ENCODE measurements around the gene EEFSEC.

Gene EEFSEC

GRCh38 chr3:128395500-128396162, 242.3 kb downstream of the EEFSEC start:
- Histone ChIP-seq H3K4me1 (ENCODE audit: control insufficient read depth, insufficient read depth, low read length) (peaks cover 8% of the 10 kb centered on the region), H3K27ac (ENCODE audit: low read depth, low read length) (no peak overlapping the region), H3K9me3 (ENCODE audit: control insufficient read depth, insufficient read depth, low read length) (no peaks in the 10 kb centered on the region), H3K27me3 (ENCODE audit: control insufficient read depth, insufficient read depth, low read length) (no peaks in the 10 kb centered on the region), H3K4me3 (ENCODE audit: low read depth, low read length) (no peak overlapping the region), H3K36me3 (ENCODE audit: control insufficient read depth, insufficient read depth, low read length) (no peaks in the 10 kb centered on the region), H3K9ac (ENCODE audit: low read depth, low read length) (no peak overlapping the region)

- Histone ChIP-seq H3K9me3 (ENCODE audit: control insufficient read depth, insufficient read depth, low read length) (no peaks in the 10 kb centered on the region), H3K36me3 (ENCODE audit: control insufficient read depth, insufficient read depth, low read length) (no peaks in the 10 kb centered on the region), H3K4me3 (ENCODE audit: low read depth, low read length) (no peak overlapping the region), H3K27ac (ENCODE audit: low read depth, low read length) (no peak overlapping the region), H3K4me1 (ENCODE audit: control insufficient read depth, insufficient read depth, low read length) (peaks cover 8% of the 10 kb centered on the region), H3K9ac (ENCODE audit: low read depth, low read length) (no peak overlapping the region), H3K27me3 (ENCODE audit: control insufficient read depth, insufficient read depth, low read length) (no peaks in the 10 kb centered on the region)
These were observed 244.2 kb downstream of the EEFSEC start for GRCh38 chr3:128397484-128397883.

GRCh38 chr3:128398586-128398985, 245.3 kb downstream of the EEFSEC start:
- no peak overlapping the region for H3K27ac ChIP-seq (ENCODE audit: low read depth, low read length)
- no peaks in the 10 kb centered on the region for H3K9me3 ChIP-seq (ENCODE audit: control insufficient read depth, insufficient read depth, low read length)
- H3K9ac ChIP-seq (ENCODE audit: low read depth, low read length), result no peak overlapping the region
- H3K36me3 ChIP-seq (ENCODE audit: control insufficient read depth, insufficient read depth, low read length), result no peaks in the 10 kb centered on the region
- H3K4me3 ChIP-seq (ENCODE audit: low read depth, low read length), result no peak overlapping the region
- H3K4me1 ChIP-seq (ENCODE audit: control insufficient read depth, insufficient read depth, low read length), result peaks cover 8% of the 10 kb centered on the region
- no peaks in the 10 kb centered on the region for H3K27me3 ChIP-seq (ENCODE audit: control insufficient read depth, insufficient read depth, low read length)

GRCh38 chr3:128399221-128399915, 246.1 kb downstream of the EEFSEC start:
- no peak overlapping the region for H3K27ac ChIP-seq (ENCODE audit: low read depth, low read length)
- no peaks in the 10 kb centered on the region for H3K9me3 ChIP-seq (ENCODE audit: control insufficient read depth, insufficient read depth, low read length)
- H3K4me1 ChIP-seq (ENCODE audit: control insufficient read depth, insufficient read depth, low read length), result peaks cover 8% of the 10 kb centered on the region
- H3K27me3 ChIP-seq (ENCODE audit: control insufficient read depth, insufficient read depth, low read length), result no peaks in the 10 kb centered on the region
- no peak overlapping the region for H3K9ac ChIP-seq (ENCODE audit: low read depth, low read length)
- no peaks in the 10 kb centered on the region for H3K36me3 ChIP-seq (ENCODE audit: control insufficient read depth, insufficient read depth, low read length)
- H3K4me3 ChIP-seq (ENCODE audit: low read depth, low read length), result no peak overlapping the region

- Histone ChIP-seq H3K27me3 (ENCODE audit: control insufficient read depth, insufficient read depth, low read length) (no peaks in the 10 kb centered on the region), H3K9me3 (ENCODE audit: control insufficient read depth, insufficient read depth, low read length) (no peaks in the 10 kb centered on the region), H3K27ac (ENCODE audit: low read depth, low read length) (no peak overlapping the region), H3K36me3 (ENCODE audit: control insufficient read depth, insufficient read depth, low read length) (no peaks in the 10 kb centered on the region), H3K4me1 (ENCODE audit: control insufficient read depth, insufficient read depth, low read length) (peaks cover 8% of the 10 kb centered on the region), H3K4me3 (ENCODE audit: low read depth, low read length) (no peak overlapping the region), H3K9ac (ENCODE audit: low read depth, low read length) (no peak overlapping the region)
These were observed 247.4 kb downstream of the EEFSEC start for GRCh38 chr3:128400671-128401070.

GRCh38 chr3:128402319-128402718, 249.0 kb downstream of the EEFSEC start:
- H3K9ac ChIP-seq (ENCODE audit: low read depth, low read length), result no peak overlapping the region
- no peak overlapping the region for H3K4me3 ChIP-seq (ENCODE audit: low read depth, low read length)
- H3K27me3 ChIP-seq (ENCODE audit: control insufficient read depth, insufficient read depth, low read length), result no peaks in the 10 kb centered on the region
- peaks cover 8% of the 10 kb centered on the region for H3K4me1 ChIP-seq (ENCODE audit: control insufficient read depth, insufficient read depth, low read length)
- H3K36me3 ChIP-seq (ENCODE audit: control insufficient read depth, insufficient read depth, low read length), result no peaks in the 10 kb centered on the region
- no peak overlapping the region for H3K27ac ChIP-seq (ENCODE audit: low read depth, low read length)
- no peaks in the 10 kb centered on the region for H3K9me3 ChIP-seq (ENCODE audit: control insufficient read depth, insufficient read depth, low read length)

GRCh38 chr3:128402998-128403397, 249.7 kb downstream of the EEFSEC start:
- Histone ChIP-seq H3K4me1 (ENCODE audit: control insufficient read depth, insufficient read depth, low read length) (peaks cover 8% of the 10 kb centered on the region), H3K9ac (ENCODE audit: low read depth, low read length) (no peak overlapping the region), H3K27me3 (ENCODE audit: control insufficient read depth, insufficient read depth, low read length) (no peaks in the 10 kb centered on the region), H3K4me3 (ENCODE audit: low read depth, low read length) (no peak overlapping the region), H3K27ac (ENCODE audit: low read depth, low read length) (no peak overlapping the region), H3K9me3 (ENCODE audit: control insufficient read depth, insufficient read depth, low read length) (no peaks in the 10 kb centered on the region), H3K36me3 (ENCODE audit: control insufficient read depth, insufficient read depth, low read length) (no peaks in the 10 kb centered on the region)

- Histone ChIP-seq H3K9ac (ENCODE audit: low read depth, low read length) (no peak overlapping the region), H3K4me1 (ENCODE audit: control insufficient read depth, insufficient read depth, low read length) (peaks cover under 1% of the 10 kb centered on the region; the same call in 1 of the 2 replicates), H3K36me3 (ENCODE audit: control insufficient read depth, insufficient read depth, low read length) (no peaks in the 10 kb centered on the region), H3K4me3 (ENCODE audit: low read depth, low read length) (no peak overlapping the region), H3K27me3 (ENCODE audit: control insufficient read depth, insufficient read depth, low read length) (no peaks in the 10 kb centered on the region), H3K9me3 (ENCODE audit: control insufficient read depth, insufficient read depth, low read length) (no peaks in the 10 kb centered on the region), H3K27ac (ENCODE audit: low read depth, low read length) (no peak overlapping the region)
These were observed 251.2 kb downstream of the EEFSEC start for GRCh38 chr3:128404276-128405068.

- no peak overlapping the region for H3K4me3 ChIP-seq (ENCODE audit: low read depth, low read length)
- H3K9me3 ChIP-seq (ENCODE audit: control insufficient read depth, insufficient read depth, low read length), result no peaks in the 10 kb centered on the region
- no peaks in the 10 kb centered on the region for H3K27me3 ChIP-seq (ENCODE audit: control insufficient read depth, insufficient read depth, low read length)
- no peaks in the 10 kb centered on the region for H3K36me3 ChIP-seq (ENCODE audit: control insufficient read depth, insufficient read depth, low read length)
- H3K4me1 ChIP-seq (ENCODE audit: control insufficient read depth, insufficient read depth, low read length), result no peaks in the 10 kb centered on the region
- H3K9ac ChIP-seq (ENCODE audit: low read depth, low read length), result no peak overlapping the region; the same call in 1 of the 2 replicates
- H3K27ac ChIP-seq (ENCODE audit: low read depth, low read length), result no peak overlapping the region
These were observed 252.4 kb downstream of the EEFSEC start for GRCh38 chr3:128405554-128406277.

GRCh38 chr3:128407247-128407646, 254.0 kb downstream of the EEFSEC start:
- Histone ChIP-seq H3K36me3 (ENCODE audit: control insufficient read depth, insufficient read depth, low read length) (no peaks in the 10 kb centered on the region), H3K27ac (ENCODE audit: low read depth, low read length) (no peak overlapping the region), H3K9me3 (ENCODE audit: control insufficient read depth, insufficient read depth, low read length) (no peaks in the 10 kb centered on the region), H3K4me1 (ENCODE audit: control insufficient read depth, insufficient read depth, low read length) (0 out of 2 replicates have a peak, but pooled peaks cover 2% of the 10 kb centered on the region), H3K4me3 (ENCODE audit: low read depth, low read length) (no peak overlapping the region), H3K27me3 (ENCODE audit: control insufficient read depth, insufficient read depth, low read length) (no peaks in the 10 kb centered on the region), H3K9ac (ENCODE audit: low read depth, low read length) (no peak overlapping the region)

Measured in HUES48 (cell line).